ENCODE data around the gene AK8.

Gene AK8

GRCh38 chr9:132810314-132810713 lies 67.8 kb downstream of the AK8 start:
- TF ChIP-seq CTCF (IDR thresholded peaks at IDR 0.05; ENCODE audit: low read depth, low read length) = no peak
- no peak for DNase-seq (ENCODE audit: low read depth in 2 of 2)
- no peak overlapping the region for H3K4me3 ChIP-seq (replicated peaks in 1 of 2; ENCODE audit: low read depth in 2 of 2, low read length in 2 of 2)

- no peak for TF ChIP-seq CTCF (IDR thresholded peaks at IDR 0.05; ENCODE audit: low read depth, low read length)
- DNase-seq (ENCODE audit: low read depth in 2 of 2) = no peak
- no peak overlapping the region for H3K4me3 ChIP-seq (replicated peaks in 1 of 2; ENCODE audit: low read depth in 2 of 2, low read length in 2 of 2)
Observed at GRCh38 chr9:132809677-132810271, 68.3 kb downstream of the AK8 start.

- no peak for TF ChIP-seq CTCF (IDR thresholded peaks at IDR 0.05; ENCODE audit: low read depth, low read length)
- no peak overlapping the region for H3K4me3 ChIP-seq (replicated peaks in 1 of 2; ENCODE audit: low read depth in 2 of 2, low read length in 2 of 2)
- DNase-seq (ENCODE audit: low read depth in 2 of 2) = no peak
Observed at GRCh38 chr9:132808645-132809044, 69.4 kb downstream of the AK8 start.

GRCh38 chr9:132806723-132807421 lies 71.2 kb downstream of the AK8 start:
- TF ChIP-seq CTCF (IDR thresholded peaks at IDR 0.05; ENCODE audit: low read depth, low read length) = no peak
- DNase-seq (ENCODE audit: low read depth in 2 of 2) = no peak
- H3K4me3 ChIP-seq (replicated peaks in 1 of 2; ENCODE audit: low read depth in 2 of 2, low read length in 2 of 2) = no peak overlapping the region

- DNase-seq (ENCODE audit: low read depth in 2 of 2) = no peak
- no peak overlapping the region for H3K4me3 ChIP-seq (replicated peaks in 1 of 2; ENCODE audit: low read depth in 2 of 2, low read length in 2 of 2)
Observed at GRCh38 chr9:132806306-132806705, 71.8 kb downstream of the AK8 start.

GRCh38 chr9:132804576-132805295 lies 73.3 kb downstream of the AK8 start:
- TF ChIP-seq CTCF (IDR thresholded peaks at IDR 0.05; ENCODE audit: low read depth, low read length) = no peak
- H3K4me3 ChIP-seq (replicated peaks in 1 of 2; ENCODE audit: low read depth in 2 of 2, low read length in 2 of 2) = no peak overlapping the region
- DNase-seq (ENCODE audit: low read depth in 2 of 2) = no peak

More at GRCh38 chr9:132806306-132806705, 71.8 kb downstream of the AK8 start:
- TF ChIP-seq CTCF (IDR thresholded peaks at IDR 0.05; ENCODE audit: low read depth, low read length) = no peak
